DMS79 (cell line): ENCODE data around the gene MAGEL2.
"Not testable (repeated sequence)": the region's sequence is repeated elsewhere in the genome, so short reads cannot be mapped to it uniquely, and the experiment has no call there.

Experiments
- DNase-seq: peaks from one replicate; lab custom pipeline; 2025; lab: John Stamatoyannopoulos, UW

The MAGEL2 gene

GRCh38 chr15:23606226-23606625 lies 41.4 kb downstream of the MAGEL2 start:
- no peak for DNase-seq

GRCh38 chr15:23602124-23602523 lies 45.5 kb downstream of the MAGEL2 start:
- no peak for DNase-seq

GRCh38 chr15:23599053-23599452 lies 48.6 kb downstream of the MAGEL2 start:
- DNase-seq, result no peak

- not testable (repeated sequence) for DNase-seq
Measured at GRCh38 chr15:23597278-23597677, 50.4 kb downstream of the MAGEL2 start.

- no peak for DNase-seq
Measured at GRCh38 chr15:23596736-23597135, 50.9 kb downstream of the MAGEL2 start.

GRCh38 chr15:23595368-23595767 lies 52.3 kb downstream of the MAGEL2 start:
- no peak for DNase-seq

GRCh38 chr15:23594252-23594770 lies 53.4 kb downstream of the MAGEL2 start:
- DNase-seq, result no peak
